PFSK-1 (cell line): Measurements from ENCODE around the gene ATP11A.

Source experiments
- FOXP2 ChIP-seq: optimal IDR thresholded peaks from 2 replicates; pipeline ENCODE3; 2011; ENCODE audit warnings: borderline replicate concordance, control low read depth, inconsistent platforms; ENCODE audit not compliant: insufficient read depth; ENCODE audit errors: extremely low read length, extremely low read depth
- POLR2AphosphoS5 ChIP-seq: IDR thresholded peaks from 2 replicates; pipeline ENCODE4 v1.6.1; 2012; ENCODE audit warnings: low read depth, mild to moderate bottlenecking, control low read depth, low read length, moderate library complexity
- REST ChIP-seq, 2 experiments: IDR thresholded peaks; 2 replicates each; pipeline versions ENCODE4 v1.6.1 to v1.8.0; 2011 to 2012; ENCODE audit warnings: low read depth in 2 of 2, low read length in 2 of 2, control low read depth in 1 of 2, inconsistent platforms in 1 of 2, mild to moderate bottlenecking in 1 of 2, moderate library complexity in 1 of 2; ENCODE audit not compliant: insufficient read depth in 1 of 2
- SIN3A ChIP-seq: IDR thresholded peaks from 2 replicates; pipeline ENCODE4 v1.6.1; 2012; ENCODE audit warnings: mild to moderate bottlenecking, low read length, moderate library complexity, borderline replicate concordance; ENCODE audit not compliant: insufficient read depth
- TAF1 ChIP-seq: IDR thresholded peaks from 2 replicates; pipeline ENCODE4 v1.6.1; 2012; ENCODE audit warnings: low read length, control low read depth, borderline replicate concordance; ENCODE audit not compliant: insufficient read depth

ATP11A gene

GRCh38 chr13:112859817-112860190 lies 170.0 kb downstream of the ATP11A start:
- TF ChIP-seq REST (IDR thresholded peaks at IDR 0.05; ENCODE audit: insufficient read depth in 1 of 2, low read depth in 2 of 2, low read length in 2 of 2): no peak
- TF ChIP-seq POLR2AphosphoS5: no peak
- TF ChIP-seq FOXP2: no peak
- TF ChIP-seq SIN3A: no peak
- TF ChIP-seq TAF1: no peak

GRCh38 chr13:112861876-112862615 lies 172.2 kb downstream of the ATP11A start:
- TF ChIP-seq REST (IDR thresholded peaks at IDR 0.05; ENCODE audit: insufficient read depth in 1 of 2, low read depth in 2 of 2, low read length in 2 of 2) (no peak), TAF1 (no peak), SIN3A (no peak), FOXP2 (no peak), POLR2AphosphoS5 (no peak)

GRCh38 chr13:112867301-112867711 lies 177.5 kb downstream of the ATP11A start:
- no peak for TF ChIP-seq REST (IDR thresholded peaks at IDR 0.05; ENCODE audit: insufficient read depth in 1 of 2, low read depth in 2 of 2, low read length in 2 of 2)
- TF ChIP-seq POLR2AphosphoS5: no peak
- no peak for TF ChIP-seq FOXP2
- TF ChIP-seq SIN3A: no peak
- TF ChIP-seq TAF1: no peak

- no peak for TF ChIP-seq REST (IDR thresholded peaks at IDR 0.05; ENCODE audit: insufficient read depth in 1 of 2, low read depth in 2 of 2, low read length in 2 of 2)
- no peak for TF ChIP-seq POLR2AphosphoS5
- TF ChIP-seq TAF1: no peak
These were observed 178.5 kb downstream of the ATP11A start for GRCh38 chr13:112868308-112868707.
